ENCODE data around the gene NDRG3. TPM values are rescaled to one million over a fixed set of nuclear protein-coding genes. Genes with fewer than 3 reads are reported as not detected.

NDRG3 gene
- total RNA-seq (10 to 100 TPM; 16.7 to 30.1 (median 24.1) TPM), polyA plus RNA-seq (10 to 100 TPM; 23.4 to 66.0 TPM)
- long read RNA-seq, donor 1, transcript NDRG3-201 (16 exons, 2,964 nt) = major isoform, 35 of 80 reads
- long read RNA-seq, donor 1, partial matches to known transcripts = 36 of 80 reads
- long read RNA-seq, donor 1, other reads (novel, unspliced or antisense) = 7 of 80 reads
- long read RNA-seq, donor 2, transcript NDRG3-201 (16 exons, 2,964 nt) = major isoform, 12 of 14 reads
- long read RNA-seq, donor 2, partial matches to known transcripts = 0 of 14 reads
- long read RNA-seq, donor 2, other reads (novel, unspliced or antisense) = 0 of 14 reads
- long read RNA-seq, donor 3, transcript NDRG3-201 (16 exons, 2,964 nt) = major isoform, 29 of 43 reads
- long read RNA-seq, donor 3, partial matches to known transcripts = 4 of 43 reads
- long read RNA-seq, donor 3, other reads (novel, unspliced or antisense) = 4 of 43 reads

- 1 to 4% (median 3%) methylated on average over 17 to 63 of the region's 63 CpGs for WGBS, 3 donors
- Histone ChIP-seq H3K4me1 (ENCODE audit: insufficient read depth) (peaks cover 2% of the 10 kb centered on the region), H3K27ac (peak within 1 kb of the TSS; percentile 68 to 70), H3K9me3 (no peaks in the 10 kb centered on the region), H3K36me3 (no peaks in the 10 kb centered on the region), H3K27me3 (no peaks in the 10 kb centered on the region), H3K4me3 (peak within 1 kb of the TSS; percentile 92)
- intact Hi-C loops (cut with DNase I) = loop anchor here in 1 of 4 donors (5.0 kb wide), 1 partner anchor 116 kb away; a partner anchor contains a TSS
- DNase-seq = peak; percentile 91 to 94 (median 92)
- peak in 1 of 3 donors; percentile 18 for TF ChIP-seq CTCF (IDR thresholded peaks at IDR 0.05)
- no peak for TF ChIP-seq EP300 (IDR thresholded peaks at IDR 0.05)
- no peak for TF ChIP-seq POLR2A (IDR thresholded peaks at IDR 0.05)
These were observed at the start of gene NDRG3 for GRCh38 chr20:36745927-36746659. Gene NDRG3, minus strand, starts transcription at chr20:36746090. Its CDS starts 24,355 bp downstream, at chr20:36721735.

DNA sequence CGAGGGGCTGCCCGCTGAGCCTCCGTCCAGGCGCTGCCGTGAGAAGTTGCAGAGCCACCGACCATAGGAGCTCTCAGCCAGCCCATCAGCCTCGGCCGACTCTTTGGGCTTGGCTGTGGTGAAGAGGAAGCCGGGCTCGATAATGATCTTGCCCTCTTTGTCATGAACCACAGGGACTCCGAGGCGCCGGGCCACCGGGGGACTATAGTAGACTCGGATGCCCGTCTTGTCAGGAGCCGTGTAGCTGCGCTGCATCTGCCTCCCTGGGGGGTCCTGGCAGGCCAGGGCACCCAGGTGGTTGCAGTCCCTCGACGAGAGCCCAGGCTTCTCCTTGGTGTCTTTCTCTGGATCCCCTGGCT, 48.2 kb upstream of the NDRG3 start:
- Histone ChIP-seq H3K27me3 (no peaks in the 10 kb centered on the region), H3K27ac (no peak overlapping the region), H3K4me1 (ENCODE audit: insufficient read depth) (peaks cover 3% of the 10 kb centered on the region), H3K9me3 (no peaks in the 10 kb centered on the region), H3K36me3 (no peaks in the 10 kb centered on the region), H3K4me3 (no peak overlapping the region)
- WGBS, 3 donors = 88 to 94% (median 93%) methylated on average over 15 to 20 of the region's 20 CpGs
- intact Hi-C loops (cut with DNase I) = no loop called here
- no peak for DNase-seq
- TF ChIP-seq POLR2A (IDR thresholded peaks at IDR 0.05) (no peak), EP300 (IDR thresholded peaks at IDR 0.05) (no peak), CTCF (IDR thresholded peaks at IDR 0.05) (no peak)

- WGBS, 3 donors = 90 to 93% (median 92%) methylated on average over 33 to 36 of the region's 36 CpGs
- H3K27me3 ChIP-seq = no peaks in the 10 kb centered on the region
- H3K4me3 ChIP-seq = no peak overlapping the region
- no peak overlapping the region for H3K27ac ChIP-seq
- peaks cover 3% of the 10 kb centered on the region for H3K4me1 ChIP-seq (ENCODE audit: insufficient read depth)
- no peaks in the 10 kb centered on the region for H3K36me3 ChIP-seq
- no peaks in the 10 kb centered on the region for H3K9me3 ChIP-seq
- intact Hi-C loops (cut with DNase I) = no loop called here
- no peak for TF ChIP-seq EP300 (IDR thresholded peaks at IDR 0.05)
- no peak for TF ChIP-seq CTCF (IDR thresholded peaks at IDR 0.05)
- no peak for TF ChIP-seq POLR2A (IDR thresholded peaks at IDR 0.05)
- DNase-seq = no peak
These were observed 47.6 kb upstream of the NDRG3 start for GRCh38 chr20:36793294-36794115.

GRCh38 chr20:36792422-36792821, 46.5 kb upstream of the NDRG3 start:
- Histone ChIP-seq H3K4me1 (ENCODE audit: insufficient read depth) (peaks cover 3% of the 10 kb centered on the region), H3K4me3 (no peak overlapping the region), H3K27me3 (no peaks in the 10 kb centered on the region), H3K9me3 (no peaks in the 10 kb centered on the region), H3K36me3 (no peaks in the 10 kb centered on the region), H3K27ac (no peak overlapping the region)
- WGBS, 3 donors = 52 to 59% (median 57%) methylated on average over 3 of the region's 3 CpGs
- TF ChIP-seq POLR2A (IDR thresholded peaks at IDR 0.05) (no peak), CTCF (IDR thresholded peaks at IDR 0.05) (no peak), EP300 (IDR thresholded peaks at IDR 0.05) (no peak)
- intact Hi-C loops (cut with DNase I) = no loop called here
- peak in 3 of 5 donors; percentile 37 to 59 (median 53) for DNase-seq
